HepG2 (cell line): ENCODE measurements around the gene UNC93A. TPM values are rescaled to one million over a fixed set of nuclear protein-coding genes. Genes with fewer than 3 reads are reported as not detected.

Experiments used
- CEBPB ChIP-seq: IDR thresholded peaks from 2 replicates; pipeline ENCODE4 v1.6.1; 2011; ENCODE audit warnings: low read depth, low read length, improper control_type of control experiment, borderline replicate concordance
- FOXO1 ChIP-seq: sonication (generic); formaldehyde crosslinking; IDR thresholded peaks from 2 replicates; pipeline ENCODE4 v1.4.0; 2020; ENCODE audit warnings: missing genetic modification reagents
- JUNB ChIP-seq: sonication (generic); formaldehyde crosslinking; IDR thresholded peaks from 2 replicates; pipeline ENCODE4 v1.8.0; 2022; ENCODE audit warnings: missing genetic modification reagents, mild to moderate bottlenecking, borderline replicate concordance
- KDM1A ChIP-seq: IDR thresholded peaks from 2 replicates; pipeline ENCODE4 v1.6.1; 2016; ENCODE audit warnings: missing compliant biosample characterization
- KDM4B ChIP-seq: sonication (generic); formaldehyde crosslinking; IDR thresholded peaks from 2 replicates; pipeline ENCODE4 v1.4.0; 2020; ENCODE audit warnings: missing genetic modification reagents
- KDM6A ChIP-seq: IDR thresholded peaks from 2 replicates; pipeline ENCODE4 v1.6.1; 2016; ENCODE audit warnings: low read depth
- NCOA2 ChIP-seq: sonication (generic); formaldehyde crosslinking; IDR thresholded peaks from 2 replicates; pipeline ENCODE4 v1.8.0; 2022; ENCODE audit warnings: inconsistent platforms
- POLR2AphosphoS5 ChIP-seq: IDR thresholded peaks from 2 replicates; pipeline ENCODE4 v1.6.1; 2012; ENCODE audit warnings: low read depth, low read length
- POLR2G ChIP-seq: fragments of 200-400 bp; formaldehyde crosslinking; IDR thresholded peaks from 2 replicates; pipeline ENCODE4 v1.6.1; 2018; ENCODE audit warnings: mild to moderate bottlenecking, low read depth, low read length, moderate library complexity
- RFXAP ChIP-seq: sonication (generic); formaldehyde crosslinking; IDR thresholded peaks from 2 replicates; pipeline ENCODE4 v1.4.0; 2020; ENCODE audit warnings: missing genetic modification reagents, borderline replicate concordance
- SIX1 ChIP-seq: sonication (generic); formaldehyde crosslinking; IDR thresholded peaks from 2 replicates; pipeline ENCODE4 v1.4.0; 2020; ENCODE audit warnings: missing genetic modification reagents, borderline replicate concordance
- SKI ChIP-seq: fragments of 450-650 bp; IDR thresholded peaks from one replicate; pipeline ENCODE4 v1.6.1; 2018; ENCODE audit warnings: mild to moderate bottlenecking; ENCODE audit not compliant: partially characterized antibody
- TCF7 ChIP-seq: sonication (generic); IDR thresholded peaks from 2 replicates; pipeline ENCODE4 v1.6.1; 2016; ENCODE audit warnings: antibody characterized with exemption, low read depth
- YY1 ChIP-seq: IDR thresholded peaks from 2 replicates; pipeline ENCODE4 v1.6.1; 2011; ENCODE audit warnings: low read length, low read depth, moderate library complexity, mild to moderate bottlenecking; ENCODE audit not compliant: insufficient read depth, insufficient replicate concordance
- ZGPAT ChIP-seq: IDR thresholded peaks from 2 replicates; pipeline ENCODE4 v1.6.1; 2016; ENCODE audit warnings: mild to moderate bottlenecking
- ZNF441 ChIP-seq: sonication (generic); formaldehyde crosslinking; IDR thresholded peaks from 2 replicates; pipeline ENCODE4 v1.7.0; 2021; ENCODE audit warnings: missing genetic modification reagents, borderline replicate concordance
- ZNF792 ChIP-seq: IDR thresholded peaks from 2 replicates; pipeline ENCODE4 v1.6.1; 2016
- polyA plus RNA-seq, 8 experiments: library from polyadenylated mRNA; depleted of rRNA in 3 of 8; stranded (reverse) in 7 of 8; unstranded in 1 of 8; fragments of >200 nt; fragmentation: Illumina TruSeq in 4 of 8; extraction: Trizol in 4 of 8; gene quantifications; 2 replicates each; pipeline versions ENCODE4 v1.2.1 to v1.2.3, GENCODE V29; 2011 to 2016; ENCODE audit warnings: low read depth in 4 of 8, missing spikeins in 1 of 8, mixed read lengths in 1 of 8; ENCODE audit not compliant: insufficient read depth in 1 of 8
- total RNA-seq, 5 experiments: library from RNA; depleted of rRNA; stranded (reverse); fragments of >200 nt; fragmentation: Illumina TruSeq; extraction: Trizol; gene quantifications; 2 replicates each; pipeline ENCODE4 v1.2.3, GENCODE V29; 2016; ENCODE audit warnings: low read depth in 1 of 5
- TF ChIP-seq, protein P1 (sequence below): sonication (generic); formaldehyde crosslinking; IDR thresholded peaks from 2 replicates; pipeline ENCODE4 v1.8.0; 2022; ENCODE audit warnings: mild to moderate bottlenecking, missing genetic modification reagents, moderate library complexity
- TF ChIP-seq, protein P2 (sequence below): sonication (generic); formaldehyde crosslinking; IDR thresholded peaks from 2 replicates; pipeline ENCODE4 v1.4.0; 2020; ENCODE audit warnings: missing genetic modification reagents
- TF ChIP-seq, protein P3 (sequence below): sonication (generic); formaldehyde crosslinking; IDR thresholded peaks from 2 replicates; pipeline ENCODE4 v1.5.1; 2020; ENCODE audit warnings: mild to moderate bottlenecking, moderate library complexity, missing genetic modification reagents
- TF ChIP-seq, protein P4 (sequence below): sonication (generic); IDR thresholded peaks from 2 replicates; pipeline ENCODE4 v1.6.1; 2016; ENCODE audit warnings: low read depth, borderline replicate concordance

The UNC93A gene
- total and polyA plus RNA-seq, 2 of the 13 experiments (the other 11 are each of a cell fraction or from before 2014, with no cell fraction given), result 11.0 to 42.7 TPM

DNA sequence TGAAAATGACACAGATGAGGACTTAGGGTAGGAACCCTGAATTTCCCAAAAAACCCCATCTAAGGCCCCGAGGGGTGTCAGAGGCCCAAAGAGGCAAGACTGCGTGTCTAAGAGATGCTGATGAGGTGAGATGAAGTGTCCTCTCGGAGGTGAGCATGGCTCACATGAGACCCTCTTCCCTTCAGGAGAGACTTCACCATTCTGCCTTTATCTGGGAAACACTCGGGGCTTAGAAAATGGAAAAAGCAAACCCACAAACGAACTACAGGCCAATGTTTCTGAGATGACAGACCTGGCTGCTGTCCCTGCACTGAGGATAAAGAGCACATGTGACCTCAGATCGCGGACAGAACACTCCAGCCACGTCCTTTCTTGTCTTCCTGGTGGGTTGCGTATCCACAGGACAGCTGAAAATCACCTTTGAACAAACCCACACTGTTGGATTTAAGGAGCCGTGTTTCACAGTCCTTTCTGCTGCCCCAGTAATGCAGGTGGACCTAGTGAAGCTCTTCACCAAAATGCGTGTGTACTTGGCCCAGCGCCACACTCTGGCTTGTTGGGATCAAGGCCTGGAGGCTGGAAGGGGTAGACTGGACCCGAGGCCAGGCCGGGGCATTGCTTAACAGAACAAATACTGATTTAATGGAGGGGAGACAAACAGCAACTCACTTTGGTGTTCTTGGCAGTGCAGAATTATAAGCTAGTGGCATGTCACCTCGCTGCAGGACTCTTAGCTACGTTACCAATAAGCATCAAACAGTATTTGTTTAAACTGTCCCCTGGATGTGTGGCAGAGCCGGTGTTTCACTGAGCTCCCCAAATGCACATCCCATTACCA, 18.5 kb downstream of the UNC93A start (continued):
- TF ChIP-seq ZGPAT (peak; percentile 20; the same call in 1 of the 2 replicates), POLR2G (peak; percentile 68), SIX1 (CRISPR knock-in tag) (0 out of 2 replicates have a peak, but pooled peaks have one; percentile 36), SKI (peak; percentile 79), RFXAP (CRISPR knock-in tag) (0 out of 2 replicates have a peak, but pooled peaks have one; percentile 48), ZNF792 (CRISPR knock-in tag) (peak; percentile 59), TCF7 (peak; percentile 55; the same call in 1 of the 2 replicates), ZNF441 (CRISPR knock-in tag) (0 out of 2 replicates have a peak, but pooled peaks have one; percentile 22), NCOA2 (CRISPR knock-in tag) (peak; percentile 69), KDM1A (CRISPR knock-in tag) (peak; percentile 65; the same call in 1 of the 2 replicates), CEBPB (peak; percentile 83), KDM6A (peak; percentile 77), FOXO1 (CRISPR knock-in tag) (peak; percentile 90), KDM4B (CRISPR knock-in tag) (0 out of 2 replicates have a peak, but pooled peaks have one; percentile 19), POLR2AphosphoS5 (peak; percentile 70), JUNB (CRISPR knock-in tag) (peak; percentile 42; the same call in 1 of the 2 replicates), YY1 (peak; percentile 44)
- TF ChIP-seq, protein P1, sequence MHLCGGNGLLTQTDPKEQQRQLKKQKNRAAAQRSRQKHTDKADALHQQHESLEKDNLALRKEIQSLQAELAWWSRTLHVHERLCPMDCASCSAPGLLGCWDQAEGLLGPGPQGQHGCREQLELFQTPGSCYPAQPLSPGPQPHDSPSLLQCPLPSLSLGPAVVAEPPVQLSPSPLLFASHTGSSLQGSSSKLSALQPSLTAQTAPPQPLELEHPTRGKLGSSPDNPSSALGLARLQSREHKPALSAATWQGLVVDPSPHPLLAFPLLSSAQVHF (CRISPR knock-in tag), result peak; percentile 43; the same call in 1 of the 2 replicates
- TF ChIP-seq, protein P2, sequence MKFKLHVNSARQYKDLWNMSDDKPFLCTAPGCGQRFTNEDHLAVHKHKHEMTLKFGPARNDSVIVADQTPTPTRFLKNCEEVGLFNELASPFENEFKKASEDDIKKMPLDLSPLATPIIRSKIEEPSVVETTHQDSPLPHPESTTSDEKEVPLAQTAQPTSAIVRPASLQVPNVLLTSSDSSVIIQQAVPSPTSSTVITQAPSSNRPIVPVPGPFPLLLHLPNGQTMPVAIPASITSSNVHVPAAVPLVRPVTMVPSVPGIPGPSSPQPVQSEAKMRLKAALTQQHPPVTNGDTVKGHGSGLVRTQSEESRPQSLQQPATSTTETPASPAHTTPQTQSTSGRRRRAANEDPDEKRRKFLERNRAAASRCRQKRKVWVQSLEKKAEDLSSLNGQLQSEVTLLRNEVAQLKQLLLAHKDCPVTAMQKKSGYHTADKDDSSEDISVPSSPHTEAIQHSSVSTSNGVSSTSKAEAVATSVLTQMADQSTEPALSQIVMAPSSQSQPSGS (CRISPR knock-in tag), result peak; percentile 53; the same call in 1 of the 2 replicates
- TF ChIP-seq, protein P3, sequence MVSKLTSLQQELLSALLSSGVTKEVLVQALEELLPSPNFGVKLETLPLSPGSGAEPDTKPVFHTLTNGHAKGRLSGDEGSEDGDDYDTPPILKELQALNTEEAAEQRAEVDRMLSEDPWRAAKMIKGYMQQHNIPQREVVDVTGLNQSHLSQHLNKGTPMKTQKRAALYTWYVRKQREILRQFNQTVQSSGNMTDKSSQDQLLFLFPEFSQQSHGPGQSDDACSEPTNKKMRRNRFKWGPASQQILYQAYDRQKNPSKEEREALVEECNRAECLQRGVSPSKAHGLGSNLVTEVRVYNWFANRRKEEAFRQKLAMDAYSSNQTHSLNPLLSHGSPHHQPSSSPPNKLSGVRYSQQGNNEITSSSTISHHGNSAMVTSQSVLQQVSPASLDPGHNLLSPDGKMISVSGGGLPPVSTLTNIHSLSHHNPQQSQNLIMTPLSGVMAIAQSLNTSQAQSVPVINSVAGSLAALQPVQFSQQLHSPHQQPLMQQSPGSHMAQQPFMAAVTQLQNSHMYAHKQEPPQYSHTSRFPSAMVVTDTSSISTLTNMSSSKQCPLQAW (CRISPR knock-in tag), result peak; percentile 54; the same call in 1 of the 2 replicates
- TF ChIP-seq, protein P4, sequence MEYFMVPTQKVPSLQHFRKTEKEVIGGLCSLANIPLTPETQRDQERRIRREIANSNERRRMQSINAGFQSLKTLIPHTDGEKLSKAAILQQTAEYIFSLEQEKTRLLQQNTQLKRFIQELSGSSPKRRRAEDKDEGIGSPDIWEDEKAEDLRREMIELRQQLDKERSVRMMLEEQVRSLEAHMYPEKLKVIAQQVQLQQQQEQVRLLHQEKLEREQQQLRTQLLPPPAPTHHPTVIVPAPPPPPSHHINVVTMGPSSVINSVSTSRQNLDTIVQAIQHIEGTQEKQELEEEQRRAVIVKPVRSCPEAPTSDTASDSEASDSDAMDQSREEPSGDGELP, result peak; percentile 48; the same call in 1 of the 2 replicates
